SK-N-SH (cell line): ENCODE results near the gene ARHGEF3. TPM values are rescaled to one million over a fixed set of nuclear protein-coding genes. Genes with fewer than 3 reads are reported as not detected.

Experiments used
- CTCF ChIA-PET: fragments of 300-600, 350-600 bp; formaldehyde crosslinking; extraction: SDS; loops from one replicate; lab custom pipeline; 2021; lab: Yijun Ruan, JAX
- POLR2A ChIA-PET: fragments of 350-600 bp; sonication (Branson Sonifier 250); formaldehyde crosslinking; extraction: SDS; loops from one replicate; lab custom pipeline; 2020; ENCODE audit warnings: antibody characterized with exemption, inconsistent platforms; lab: Yijun Ruan, JAX
- DNase-seq: peaks from one replicate; pipeline ENCODE4 v3.0.0; 2012
- H2AFZ ChIP-seq: fragments of 200-600 bp; sonication (generic); 2 replicates; pipeline ENCODE4 v1.8.1; 2016; ENCODE audit warnings: antibody characterized with exemption, mild to moderate bottlenecking, low read depth
- H3F3A ChIP-seq: fragments of 200-600 bp; sonication (generic); replicated peaks from 2 replicates; pipeline ENCODE3; 2016; ENCODE audit warnings: antibody characterized with exemption, mild to moderate bottlenecking; ENCODE audit not compliant: insufficient read depth
- H3K27ac ChIP-seq, 2 experiments: fragments of 200-500 bp in 1 of 2; fragments of 200-600 bp in 1 of 2; sonication (Bioruptor generic) in 1 of 2; sonication (generic), shearing (Covaris generic) in 1 of 2; 2 replicates each; pipeline versions ENCODE4 v1.5.1 to v1.6.1; 2014 to 2016; ENCODE audit warnings: low read depth in 2 of 2, inconsistent platforms in 1 of 2, low read length in 1 of 2, mild to moderate bottlenecking in 1 of 2, mixed read lengths in 1 of 2
- H3K27me3 ChIP-seq: fragments of 200-600 bp; sonication (generic), shearing (Covaris generic); 2 replicates; pipeline ENCODE4 v1.6.1; 2016; ENCODE audit warnings: mixed run types; ENCODE audit not compliant: insufficient read depth
- H3K36me3 ChIP-seq, 2 experiments: fragments of 200-500 bp in 1 of 2; fragments of 200-600 bp in 1 of 2; sonication (Bioruptor generic) in 1 of 2; sonication (generic) in 1 of 2; replicated peaks in 1 of 2; 2 replicates each; pipeline versions ENCODE3 to v1.5.1; 2014 to 2016; ENCODE audit warnings: low read length in 1 of 2, mild to moderate bottlenecking in 1 of 2; ENCODE audit not compliant: insufficient read depth in 2 of 2, control insufficient read depth in 1 of 2
- H3K4me1 ChIP-seq, 2 experiments: fragments of 200-500 bp in 1 of 2; fragments of 200-600 bp in 1 of 2; sonication (Bioruptor generic) in 1 of 2; sonication (generic), shearing (Covaris generic) in 1 of 2; 2 replicates each; pipeline versions ENCODE4 v1.5.1 to v1.6.1; 2014 to 2016; ENCODE audit warnings: low read depth in 1 of 2, low read length in 1 of 2, mixed run types in 1 of 2; ENCODE audit not compliant: insufficient read depth in 2 of 2, control insufficient read depth in 1 of 2
- H3K4me2 ChIP-seq: fragments of 200-600 bp; sonication (generic), shearing (Covaris generic); 2 replicates; pipeline ENCODE4 v1.6.1; 2017; ENCODE audit warnings: mixed run types
- H3K4me3 ChIP-seq, 2 experiments: fragments of 200-500 bp in 1 of 2; fragments of 200-600 bp in 1 of 2; sonication (Bioruptor generic) in 1 of 2; sonication (generic), shearing (Covaris generic) in 1 of 2; 2 replicates each; pipeline versions ENCODE4 v1.5.1 to v1.8.1; 2014 to 2016; ENCODE audit warnings: low read depth in 2 of 2, inconsistent platforms in 1 of 2, low read length in 1 of 2, mild to moderate bottlenecking in 1 of 2, mixed read lengths in 1 of 2, moderate library complexity in 1 of 2
- H3K79me2 ChIP-seq: fragments of 200-600 bp; sonication (generic); 2 replicates; pipeline ENCODE4 v1.8.1; 2017; ENCODE audit warnings: mild to moderate bottlenecking; ENCODE audit not compliant: insufficient read depth
- H3K9ac ChIP-seq: fragments of 200-600 bp; sonication (generic); 2 replicates; pipeline ENCODE4 v1.6.1; 2017; ENCODE audit warnings: mixed run types
- H3K9me2 ChIP-seq: fragments of 200-600 bp; sonication (generic); 2 replicates; pipeline ENCODE4 v1.6.1; 2017; ENCODE audit warnings: mixed run types
- H3K9me3 ChIP-seq: fragments of 200-600 bp; sonication (generic); 2 replicates; pipeline ENCODE4 v1.6.1; 2017; ENCODE audit warnings: mixed run types, mild to moderate bottlenecking, moderate library complexity
- H4K20me1 ChIP-seq: fragments of 200-600 bp; sonication (generic); 2 replicates; pipeline ENCODE4 v1.6.1; 2017; ENCODE audit warnings: mild to moderate bottlenecking, mixed run types; ENCODE audit not compliant: insufficient read depth
- CHD2 ChIP-seq: fragments of 150-350 bp; IDR thresholded peaks from 2 replicates; pipeline ENCODE4 v1.6.1; 2018; ENCODE audit warnings: low read length; ENCODE audit not compliant: partially characterized antibody
- CTCF ChIP-seq: fragments of 200-600 bp; sonication (generic); IDR thresholded peaks from 2 replicates; pipeline ENCODE4 v1.6.1; 2017; ENCODE audit warnings: antibody characterized with exemption, mild to moderate bottlenecking, moderate library complexity
- EP300 ChIP-seq, 2 experiments: IDR thresholded peaks; 2 replicates each; pipeline versions ENCODE4 v1.4.0 to v1.6.1; 2012; ENCODE audit warnings: borderline replicate concordance in 1 of 2, low read depth in 1 of 2, low read length in 1 of 2
- EZH2phosphoT487 ChIP-seq: fragments of 200-600 bp; sonication (generic); IDR thresholded peaks from 2 replicates; pipeline ENCODE4 v1.6.1; 2017; ENCODE audit warnings: low read depth, mixed run types, mild to moderate bottlenecking, antibody characterized with exemption, moderate library complexity, borderline replicate concordance
- FOXM1 ChIP-seq: IDR thresholded peaks from 2 replicates; pipeline ENCODE4 v1.4.0; 2012; ENCODE audit warnings: low read depth, mild to moderate bottlenecking
- GATA2 ChIP-seq: sonication (generic); formaldehyde crosslinking; IDR thresholded peaks from 2 replicates; pipeline ENCODE4 v1.5.0; 2020; ENCODE audit warnings: mild to moderate bottlenecking, missing genetic modification reagents
- IRF3 ChIP-seq: fragments of 150-350 bp; IDR thresholded peaks from 2 replicates; pipeline ENCODE4 v1.6.1; 2016; ENCODE audit warnings: mild to moderate bottlenecking, low read depth, low read length
- JUND ChIP-seq: IDR thresholded peaks from 2 replicates; pipeline ENCODE4 v1.4.0; 2012
- MAX ChIP-seq: IDR thresholded peaks from 2 replicates; pipeline ENCODE4 v1.4.0; 2012; ENCODE audit warnings: low read depth
- MEF2A ChIP-seq: IDR thresholded peaks from 2 replicates; pipeline ENCODE4 v1.4.0; 2012; ENCODE audit warnings: low read depth, borderline replicate concordance
- POLR2AphosphoS5 ChIP-seq: IDR thresholded peaks from 2 replicates; pipeline ENCODE4 v1.6.1; 2012; ENCODE audit warnings: low read depth, low read length
- RCOR1 ChIP-seq: fragments of 150-350 bp; IDR thresholded peaks from 2 replicates; pipeline ENCODE4 v1.6.1; 2017; ENCODE audit warnings: antibody characterized with exemption, low read length
- RFX5 ChIP-seq: IDR thresholded peaks from 2 replicates; pipeline ENCODE4 v1.6.1; 2012; ENCODE audit warnings: mild to moderate bottlenecking, improper control_type of control experiment, low read length
- RXRA ChIP-seq: IDR thresholded peaks from 2 replicates; pipeline ENCODE4 v1.4.0; 2012; ENCODE audit warnings: low read depth, mild to moderate bottlenecking, borderline replicate concordance
- SMC3 ChIP-seq: IDR thresholded peaks from 2 replicates; pipeline ENCODE4 v1.6.1; 2012; ENCODE audit warnings: low read depth, low read length, improper control_type of control experiment
- TCF12 ChIP-seq: IDR thresholded peaks from 2 replicates; pipeline ENCODE4 v1.4.0; 2012
- TEAD4 ChIP-seq: IDR thresholded peaks from 2 replicates; pipeline ENCODE4 v1.4.0; 2012; ENCODE audit warnings: mild to moderate bottlenecking, borderline replicate concordance; ENCODE audit not compliant: insufficient read depth
- USF1 ChIP-seq: IDR thresholded peaks from 2 replicates; pipeline ENCODE4 v1.4.0; 2012; ENCODE audit warnings: low read depth, borderline replicate concordance
- USF2 ChIP-seq: fragments of 150-350 bp; IDR thresholded peaks from 2 replicates; pipeline ENCODE4 v1.6.1; 2017; ENCODE audit warnings: antibody characterized with exemption, low read length, low read depth, borderline replicate concordance
- ZBTB33 ChIP-seq: IDR thresholded peaks from 2 replicates; pipeline ENCODE4 v1.4.0; 2012; ENCODE audit warnings: low read depth, borderline replicate concordance
- WGBS: methylation state at CpG from one replicate; pipeline ENCODE4 v1.1.6; 2017; ENCODE audit warnings: low lambda C conversion rate; 5-methylcytosine and 5-hydroxymethylcytosine counted together
- polyA plus RNA-seq, 3 experiments: library from polyadenylated mRNA; depleted of rRNA; stranded (reverse); fragments of >200 nt; gene quantifications; 2 replicates each; pipeline ENCODE4 v1.2.3, GENCODE V29; 2012

ARHGEF3 gene
- polyA plus RNA-seq, 1 of the 3 experiments (the other 2 are of a cell fraction): 5.9 TPM

- Histone ChIP-seq H3K27me3 (no peaks in the 10 kb centered on the region), H3K4me3 (no peak overlapping the region), H3K27ac (no peak overlapping the region), H3F3A (no peaks in the 10 kb centered on the region), H3K36me3 (no peaks in the 10 kb centered on the region), H3K79me2 (no peaks in the 10 kb centered on the region), H3K9me3 (no peaks in the 10 kb centered on the region), H3K9ac (no peak overlapping the region), H4K20me1 (no peaks in the 10 kb centered on the region), H3K4me1 (peaks cover 7 to 27% of the 10 kb centered on the region in 2 experiments), H3K4me2 (no peak overlapping the region), H3K9me2 (no peaks in the 10 kb centered on the region), H2AFZ (no peak overlapping the region)
- DNase-seq: no peak
- CTCF ChIA-PET: interaction anchor here (1.3 to 4.0 kb wide), 5 partner anchors 11 to 199 kb away, joined by 3 to 20 read pairs (median 13); partner anchors contain the start of gene ARHGEF3
- POLR2A ChIA-PET: no interaction called here
- WGBS: 83% methylated on average over 2 of the region's 2 CpGs
- TF ChIP-seq TEAD4: no peak
- no peak for TF ChIP-seq POLR2AphosphoS5
- no peak for TF ChIP-seq TCF12
- no peak for TF ChIP-seq FOXM1
- TF ChIP-seq MEF2A: no peak
- TF ChIP-seq RXRA: no peak
- TF ChIP-seq ZBTB33: no peak
- TF ChIP-seq CHD2: no peak
- no peak for TF ChIP-seq USF1
- TF ChIP-seq EP300 (IDR thresholded peaks at IDR 0.05; ENCODE audit: borderline replicate concordance in 1 of 2, low read depth in 1 of 2, low read length in 1 of 2): no peak
- TF ChIP-seq USF2: no peak
- TF ChIP-seq EZH2phosphoT487: no peak
- no peak for TF ChIP-seq JUND
- no peak for TF ChIP-seq CTCF
- TF ChIP-seq GATA2 (CRISPR knock-in tag): no peak
- TF ChIP-seq RCOR1: no peak
- TF ChIP-seq SMC3: no peak
- TF ChIP-seq RFX5: no peak
- TF ChIP-seq MAX: no peak
- TF ChIP-seq IRF3: no peak
Observed at GRCh38 chr3:56788521-56788920, 13.2 kb downstream of the ARHGEF3 start.
